IPS-NIHi7 (cell line): ENCODE data around the gene DNAJC7.

ENCODE experiments used
- DNase-seq: peaks from one replicate; pipeline ENCODE4 v3.0.0; 2012; ENCODE audit warnings: mixed read lengths; ENCODE audit errors: extremely low spot score

Gene DNAJC7

DNA sequence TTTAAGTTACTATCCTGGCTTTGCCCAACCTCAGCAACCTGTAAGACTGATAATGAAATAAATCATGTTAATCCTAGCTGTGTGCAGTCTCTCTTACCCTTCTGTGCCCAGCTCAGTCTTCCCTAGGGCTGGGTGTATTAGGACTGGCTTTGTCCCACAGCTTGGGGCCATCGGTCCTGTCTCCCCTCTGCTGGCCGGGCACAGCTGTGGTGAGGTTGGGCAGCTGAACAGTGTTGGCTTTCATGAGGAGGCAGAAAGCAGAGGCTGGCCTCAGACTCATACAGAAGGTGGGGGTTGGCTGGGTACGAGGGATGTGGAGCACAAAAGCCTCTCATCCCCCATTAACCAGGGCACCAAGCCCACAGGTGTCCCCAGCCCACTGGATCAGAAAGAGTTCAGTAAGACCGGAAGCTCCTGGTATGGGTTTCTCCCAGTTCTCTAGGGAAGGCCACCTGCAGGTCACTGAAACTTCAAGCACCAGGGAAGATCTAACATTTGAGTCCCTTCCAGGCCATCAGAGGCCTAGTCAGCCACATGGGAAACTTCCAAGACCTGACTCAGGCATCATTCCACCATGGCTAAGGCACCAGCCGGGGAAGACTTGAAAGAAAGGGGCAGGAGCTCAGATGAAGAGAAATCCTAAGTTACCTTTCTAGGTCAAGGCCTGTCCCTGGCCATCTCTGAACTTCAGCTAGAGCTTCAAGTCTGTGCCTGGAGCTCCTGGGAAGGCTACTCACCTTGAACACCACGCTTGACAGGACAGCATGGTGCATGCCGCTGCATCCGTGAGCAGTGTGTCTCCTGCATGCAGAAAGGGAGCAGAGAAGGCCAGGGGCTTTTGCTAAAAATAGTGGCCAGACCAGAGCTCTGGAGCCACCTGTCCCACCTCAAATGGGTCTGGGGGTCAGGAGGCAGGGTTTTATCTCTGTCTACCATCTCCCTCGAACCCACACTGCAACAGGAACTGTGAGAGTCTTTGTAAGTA is 41.8 kb downstream of the DNAJC7 start:
- no peak for DNase-seq

DNA sequence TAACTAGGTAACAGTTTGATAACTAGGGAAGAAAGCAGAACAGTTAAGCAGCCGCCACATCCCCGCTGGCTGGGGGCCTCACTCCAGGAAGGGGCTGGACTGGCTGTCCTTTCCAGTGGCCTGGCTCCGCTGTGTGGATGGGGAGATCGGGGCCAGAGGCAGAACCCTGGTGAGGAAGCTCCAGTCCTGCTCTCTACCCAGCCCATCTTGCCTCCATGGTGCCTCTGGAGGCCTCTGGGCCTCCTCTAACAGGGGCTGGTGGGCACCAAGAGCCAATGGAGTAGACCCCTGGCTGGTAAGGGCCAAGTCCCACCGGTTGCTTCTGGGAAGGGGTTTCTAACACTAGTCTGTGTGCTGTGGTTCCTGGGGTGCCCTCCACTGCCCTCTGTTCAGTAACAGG is 42.6 kb downstream of the DNAJC7 start:
- no peak for DNase-seq

DNA sequence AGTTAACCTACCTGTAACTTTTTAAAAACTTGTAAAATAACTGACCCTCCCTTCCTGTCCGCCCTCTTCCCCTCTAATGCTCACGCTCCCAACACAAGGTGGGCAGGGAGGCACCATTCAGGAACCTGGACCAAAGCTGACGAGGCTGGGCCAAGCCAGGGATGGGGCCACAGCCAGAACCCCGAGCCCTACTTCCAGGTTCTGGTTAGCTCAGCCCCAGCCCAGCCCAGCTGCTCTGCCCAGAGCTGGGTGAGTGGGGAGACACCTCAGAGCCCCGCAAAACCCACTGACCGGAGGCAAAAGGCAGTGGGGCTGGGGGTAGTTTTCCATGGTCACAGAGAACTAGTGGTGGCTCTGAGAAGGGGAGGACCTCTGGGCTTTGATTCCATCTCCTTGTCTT is 43.2 kb downstream of the DNAJC7 start:
- DNase-seq = no peak

DNA sequence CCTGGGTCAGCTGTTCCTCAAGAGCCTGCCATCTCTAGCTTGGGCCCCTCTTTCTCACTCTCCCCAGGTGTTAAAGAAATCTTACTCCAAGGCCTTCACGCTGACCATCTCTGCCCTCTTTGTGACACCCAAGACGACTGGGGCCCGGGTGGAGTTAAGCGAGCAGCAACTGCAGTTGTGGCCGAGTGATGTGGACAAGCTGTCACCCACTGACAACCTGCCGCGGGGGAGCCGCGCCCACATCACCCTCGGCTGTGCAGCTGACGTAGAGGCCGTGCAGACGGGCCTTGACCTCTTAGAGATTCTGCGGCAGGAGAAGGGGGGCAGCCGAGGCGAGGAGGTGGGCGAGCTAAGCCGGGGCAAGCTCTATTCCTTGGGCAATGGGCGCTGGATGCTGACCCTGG is 43.8 kb downstream of the DNAJC7 start:
- DNase-seq = no peak

DNA sequence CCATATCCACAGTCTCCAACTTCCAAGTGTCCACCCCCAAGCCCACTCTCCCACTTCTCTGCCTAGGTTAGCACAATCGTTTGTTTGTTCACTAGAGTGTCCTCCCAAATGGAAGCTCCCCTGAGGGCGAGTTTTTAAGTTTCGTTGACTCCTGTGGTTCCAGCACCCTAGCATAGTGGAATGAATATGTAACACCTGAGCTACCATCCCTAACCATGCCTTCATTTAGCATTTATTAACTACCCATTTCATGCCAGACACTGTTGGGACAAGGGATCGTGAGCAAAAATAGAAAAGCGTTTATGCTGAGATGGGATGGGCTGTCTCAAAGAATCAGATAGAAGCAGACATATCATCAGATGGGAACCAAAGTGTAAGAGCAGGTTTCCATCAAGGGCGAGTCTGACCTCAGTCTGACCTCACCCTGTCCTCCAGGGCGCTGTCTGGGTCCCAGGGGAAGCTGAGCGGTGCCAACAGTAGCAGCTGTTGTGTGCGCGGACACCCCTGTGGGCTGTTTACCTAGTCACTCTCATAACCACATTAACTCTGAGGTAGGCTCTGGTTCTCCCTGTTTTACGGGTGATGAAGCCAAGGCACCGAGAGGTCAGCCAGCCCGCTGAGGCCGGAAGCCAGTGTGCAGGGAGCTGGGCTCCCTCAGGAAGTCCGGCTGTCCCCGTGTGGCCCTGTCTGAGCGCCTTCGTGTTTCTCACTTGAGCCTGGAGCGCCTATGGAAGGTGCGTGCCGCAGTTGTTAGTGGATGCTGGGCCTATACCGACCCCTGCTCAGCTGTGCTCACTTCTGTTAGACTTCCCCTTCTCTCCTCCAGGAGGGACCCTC is 44.5 kb downstream of the DNAJC7 start:
- no peak for DNase-seq

DNA sequence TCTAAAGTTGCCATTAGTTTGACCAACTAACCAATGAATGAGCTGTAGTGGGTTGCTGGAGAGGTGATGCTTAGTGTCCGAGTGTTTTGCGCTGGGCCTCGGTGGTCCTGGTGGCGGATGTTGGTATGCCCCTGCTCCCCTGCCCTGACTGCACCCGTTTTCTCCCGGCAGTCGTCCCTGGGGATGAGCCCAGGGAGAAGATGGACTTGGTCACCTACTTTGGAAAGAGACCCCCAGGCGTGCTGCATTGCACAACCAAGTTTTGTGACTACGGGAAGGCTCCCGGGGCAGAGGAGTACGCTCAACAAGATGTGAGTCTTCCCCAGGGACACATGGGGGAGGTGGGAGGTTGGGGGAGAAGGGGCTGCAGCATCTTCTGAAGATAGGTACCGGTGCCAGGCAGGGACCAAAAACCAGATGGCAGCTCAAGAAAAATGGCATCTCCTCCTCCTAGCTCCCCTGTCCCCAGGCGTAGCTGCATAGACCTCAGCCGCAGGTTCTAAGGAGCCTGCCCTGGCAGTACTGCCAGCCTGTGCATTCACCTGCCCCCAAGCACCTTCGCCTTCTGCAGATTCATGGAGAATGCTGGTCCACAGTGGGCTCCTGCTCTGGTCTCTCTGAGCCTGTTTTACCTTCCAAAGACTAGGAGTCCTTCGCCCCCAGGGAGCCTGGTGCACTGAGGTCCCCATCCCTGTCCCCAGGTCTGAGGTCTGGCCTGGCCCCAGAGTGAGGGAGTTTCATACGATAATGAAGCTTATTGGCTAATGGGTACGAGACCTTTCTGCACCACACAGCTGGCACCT is 45.3 kb downstream of the DNAJC7 start:
- no peak for DNase-seq

DNA sequence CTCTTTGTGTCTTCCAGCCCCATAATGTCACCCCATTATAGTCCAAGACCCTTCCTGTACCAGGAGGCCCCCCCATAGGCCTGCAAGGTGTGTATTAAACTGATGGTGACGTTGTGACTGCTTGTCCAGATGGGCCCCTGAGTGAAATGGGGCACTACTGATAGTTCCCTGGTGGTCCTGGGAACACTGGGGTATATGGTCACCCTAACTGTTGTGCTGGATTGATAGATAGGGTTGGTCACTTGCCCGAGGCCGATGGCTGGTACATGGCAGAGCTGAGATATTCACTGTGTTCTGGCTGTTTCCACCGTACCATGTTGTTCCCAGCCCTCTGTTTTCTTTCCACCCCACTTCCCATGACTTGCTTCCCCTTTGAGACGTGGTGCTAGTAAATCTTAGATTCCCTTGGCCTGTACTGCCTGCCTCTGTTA is 46.3 kb downstream of the DNAJC7 start:
- no peak for DNase-seq

DNA sequence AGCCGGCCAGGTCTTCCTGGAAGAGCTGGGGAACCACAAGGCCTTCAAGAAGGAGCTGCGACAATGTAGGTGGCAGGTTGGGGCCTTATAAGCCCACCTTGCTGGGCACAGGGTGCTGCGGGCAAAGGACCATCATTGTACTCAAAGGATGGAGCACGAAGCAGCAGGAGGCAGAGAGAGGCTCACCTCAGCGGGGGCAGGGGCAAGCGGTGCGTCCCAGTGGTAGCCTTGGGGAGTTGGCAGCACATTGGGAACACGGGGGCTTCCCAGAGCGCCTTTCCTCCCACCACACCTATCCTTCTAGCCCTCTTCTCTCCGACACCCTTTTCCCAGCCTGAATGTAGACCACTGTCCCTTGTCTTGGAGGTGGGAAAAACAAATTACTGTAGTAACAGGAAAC is 48.6 kb downstream of the DNAJC7 start:
- DNase-seq = no peak

DNA sequence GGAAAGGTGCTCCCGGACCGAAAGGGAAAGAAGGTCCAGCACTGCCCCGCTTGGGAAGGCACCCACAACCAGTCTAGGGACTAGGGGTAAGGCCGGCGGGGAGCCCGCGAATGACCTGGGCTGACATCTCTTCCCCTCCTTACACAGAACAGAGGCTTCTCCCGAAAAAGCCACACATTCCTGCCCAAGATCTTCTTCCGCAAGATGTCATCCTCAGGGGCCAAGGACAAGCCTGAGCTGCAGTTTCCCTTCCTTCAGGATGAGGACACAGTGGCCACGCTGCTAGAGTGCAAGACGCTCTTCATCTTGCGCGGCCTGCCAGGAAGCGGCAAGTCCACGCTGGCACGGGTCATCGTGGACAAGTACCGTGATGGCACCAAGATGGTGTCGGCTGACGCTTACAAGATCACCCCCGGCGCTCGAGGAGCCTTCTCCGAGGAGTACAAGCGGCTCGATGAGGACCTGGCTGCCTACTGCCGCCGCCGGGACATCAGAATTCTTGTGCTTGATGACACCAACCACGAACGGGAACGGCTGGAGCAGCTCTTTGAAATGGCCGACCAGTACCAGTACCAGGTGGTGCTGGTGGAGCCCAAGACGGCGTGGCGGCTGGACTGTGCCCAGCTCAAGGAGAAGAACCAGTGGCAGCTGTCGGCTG is 49.2 kb downstream of the DNAJC7 start:
- no peak for DNase-seq

DNA sequence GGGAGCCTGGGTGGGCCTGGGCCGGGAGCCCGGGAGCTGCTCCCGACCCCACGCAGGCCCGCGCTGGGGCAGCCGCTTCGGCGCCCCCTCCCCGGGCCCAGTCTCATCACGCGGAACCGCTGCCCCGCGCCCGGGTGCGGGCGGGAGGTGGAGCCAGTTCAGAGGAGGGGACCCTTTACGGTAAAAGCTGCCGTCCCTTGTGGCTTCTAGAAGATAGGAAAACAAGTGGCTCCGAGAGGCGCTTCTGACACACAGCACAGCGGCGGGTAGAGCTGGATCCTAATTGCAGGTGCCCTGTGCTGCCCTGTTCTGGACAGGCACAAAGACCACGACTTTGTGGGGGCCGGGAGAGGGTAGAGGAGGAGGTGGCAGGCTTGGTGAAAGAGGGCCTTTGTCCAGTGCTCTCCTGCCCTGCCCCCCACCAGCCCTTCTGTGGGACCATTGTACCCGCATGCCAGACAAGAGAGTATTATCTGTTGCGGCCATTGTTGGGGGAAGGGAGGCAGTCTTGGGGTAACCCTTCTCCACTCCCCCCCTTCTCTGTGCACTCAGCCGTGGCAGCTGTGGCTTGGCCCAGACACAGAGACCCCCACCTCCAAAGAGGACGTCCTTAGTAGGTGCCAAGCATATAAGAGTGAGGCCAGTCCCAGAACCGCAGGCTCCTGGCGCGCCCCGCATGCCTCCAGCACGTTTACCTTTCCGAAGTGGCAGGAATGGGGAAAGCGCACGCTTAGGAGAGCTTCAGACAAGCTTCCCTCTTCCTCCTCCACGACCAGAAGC is 49.9 kb downstream of the DNAJC7 start:
- no peak for DNase-seq

DNA sequence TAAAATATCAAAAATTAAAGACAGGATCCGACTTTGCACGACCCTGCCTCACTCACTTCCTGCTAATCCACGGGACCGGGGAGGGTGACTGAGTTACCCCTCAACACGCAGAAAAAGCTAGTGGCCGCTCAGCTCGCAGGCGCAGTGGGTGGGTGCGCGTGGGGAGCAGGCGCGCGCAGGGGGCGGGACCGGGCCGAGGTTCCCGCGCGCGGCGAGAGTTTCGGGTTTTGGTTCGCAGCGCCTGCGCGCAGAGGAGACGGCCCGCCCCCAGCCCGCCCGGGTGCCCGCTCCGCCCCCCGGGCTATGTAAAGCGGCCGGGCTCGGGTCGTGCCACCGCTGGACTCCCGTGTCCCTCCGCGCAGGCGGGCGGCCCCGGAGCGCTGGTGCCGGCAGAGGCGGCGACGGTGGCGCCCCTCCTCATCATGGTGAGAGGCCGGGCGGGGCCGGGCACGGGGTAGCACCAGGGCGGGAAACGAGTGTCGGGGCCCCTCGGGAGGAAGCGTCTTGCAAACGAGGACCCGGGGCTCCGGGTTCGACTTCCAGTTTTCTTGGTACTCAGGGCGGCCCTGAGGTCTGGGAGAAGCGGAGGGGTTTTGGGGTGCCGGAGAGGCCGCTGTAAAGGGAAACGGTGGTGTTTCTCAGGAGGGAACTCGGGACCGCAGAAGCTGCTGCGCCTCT is 50.6 kb downstream of the DNAJC7 start, which contains the start of gene CNP:
Gene CNP, plus strand, starts transcription at position 333 of the 678 bp plus-strand sequence. Its CDS starts 90 bp downstream, at position 423.
- DNase-seq = peak; percentile 91

DNA sequence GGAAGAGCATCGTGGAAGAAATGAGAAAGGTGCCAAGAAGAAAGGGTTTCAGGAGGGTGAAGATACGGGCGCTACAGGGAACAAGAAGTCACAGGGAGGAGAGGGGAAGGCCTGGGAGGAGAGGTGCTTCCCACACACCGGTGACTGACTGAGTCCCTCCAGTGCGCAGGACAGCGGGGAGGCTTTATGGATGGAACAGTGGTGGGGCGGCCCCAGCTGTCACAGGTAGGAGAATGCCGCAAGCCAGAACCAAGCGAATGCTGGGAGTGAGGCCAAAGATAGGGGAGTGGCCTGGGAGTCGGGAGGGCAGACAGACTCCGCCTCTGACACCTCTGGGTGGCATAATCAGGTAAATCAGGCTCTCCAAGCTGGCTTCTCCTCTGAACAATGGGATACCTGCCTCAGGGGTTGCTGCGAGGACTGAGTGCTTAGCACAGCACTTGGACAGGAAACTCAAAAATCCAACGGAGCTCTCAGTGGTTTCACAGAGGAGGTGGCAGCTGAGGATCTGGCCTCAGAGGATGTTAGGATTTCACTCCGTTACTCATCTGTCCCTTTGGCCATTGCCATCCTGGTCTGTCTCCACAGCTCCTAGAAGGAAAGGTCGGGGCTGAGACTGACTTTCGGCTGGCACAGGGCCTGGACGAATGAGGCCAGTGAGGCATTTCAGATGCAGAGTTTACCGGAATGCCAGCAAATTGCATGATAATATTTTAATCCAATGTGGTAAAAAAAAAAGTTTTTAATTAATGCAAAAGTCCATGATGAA is 51.4 kb downstream of the DNAJC7 start:
- DNase-seq = peak; percentile 88

DNA sequence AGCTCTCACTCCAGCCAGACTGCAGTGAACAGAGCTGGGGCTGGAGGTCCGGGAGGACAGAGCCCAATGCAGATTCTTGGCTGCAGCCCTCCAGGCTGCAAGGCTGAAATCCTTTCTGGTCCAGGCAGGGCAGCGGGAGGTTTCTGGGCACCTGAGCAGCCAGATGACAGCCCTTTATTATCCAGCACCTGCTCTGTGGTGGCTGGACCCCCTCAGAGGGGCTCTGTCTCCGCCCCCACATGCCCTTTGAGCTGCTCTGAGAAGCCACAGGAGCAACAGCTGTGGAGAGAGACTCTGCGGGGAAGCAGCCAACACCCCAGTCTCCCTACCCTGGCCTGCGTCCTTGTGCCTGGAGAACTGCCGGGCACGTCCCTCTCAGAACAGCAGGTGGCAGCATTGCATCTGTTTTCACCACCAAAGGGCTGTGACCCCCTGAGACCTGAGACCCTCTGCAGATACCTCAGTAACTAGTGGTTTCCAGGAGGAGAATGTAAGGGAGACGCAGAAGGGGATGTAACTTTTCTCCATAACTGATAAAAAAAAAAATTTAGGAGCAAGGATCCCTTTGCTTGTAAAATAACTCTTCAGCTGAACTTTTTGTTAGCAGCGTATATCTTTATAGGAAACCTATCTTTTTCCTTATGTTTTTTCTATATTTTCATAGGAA is 54.3 kb downstream of the DNAJC7 start:
- peak; percentile 89 for DNase-seq

DNA sequence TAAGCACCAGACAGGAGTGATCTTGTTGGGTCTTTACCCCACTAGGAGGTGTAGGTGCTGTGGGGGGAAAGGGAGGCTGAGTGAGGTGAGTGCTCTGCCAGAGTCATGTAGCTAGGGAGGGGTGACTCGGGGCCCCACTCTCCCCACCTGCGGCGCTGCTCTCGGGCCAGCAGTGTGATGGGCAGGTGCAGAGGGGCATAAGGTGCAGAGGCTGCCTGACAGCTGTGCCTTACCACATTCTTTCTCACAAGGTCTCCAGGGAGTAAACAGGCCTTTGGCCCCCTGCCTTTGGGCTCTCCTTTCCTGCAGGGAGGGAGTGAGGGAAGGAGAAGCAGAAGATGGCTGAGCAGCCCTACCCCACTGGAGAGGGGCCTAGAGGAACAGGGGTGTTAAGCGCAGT is 55.1 kb downstream of the DNAJC7 start:
- DNase-seq = no peak

DNA sequence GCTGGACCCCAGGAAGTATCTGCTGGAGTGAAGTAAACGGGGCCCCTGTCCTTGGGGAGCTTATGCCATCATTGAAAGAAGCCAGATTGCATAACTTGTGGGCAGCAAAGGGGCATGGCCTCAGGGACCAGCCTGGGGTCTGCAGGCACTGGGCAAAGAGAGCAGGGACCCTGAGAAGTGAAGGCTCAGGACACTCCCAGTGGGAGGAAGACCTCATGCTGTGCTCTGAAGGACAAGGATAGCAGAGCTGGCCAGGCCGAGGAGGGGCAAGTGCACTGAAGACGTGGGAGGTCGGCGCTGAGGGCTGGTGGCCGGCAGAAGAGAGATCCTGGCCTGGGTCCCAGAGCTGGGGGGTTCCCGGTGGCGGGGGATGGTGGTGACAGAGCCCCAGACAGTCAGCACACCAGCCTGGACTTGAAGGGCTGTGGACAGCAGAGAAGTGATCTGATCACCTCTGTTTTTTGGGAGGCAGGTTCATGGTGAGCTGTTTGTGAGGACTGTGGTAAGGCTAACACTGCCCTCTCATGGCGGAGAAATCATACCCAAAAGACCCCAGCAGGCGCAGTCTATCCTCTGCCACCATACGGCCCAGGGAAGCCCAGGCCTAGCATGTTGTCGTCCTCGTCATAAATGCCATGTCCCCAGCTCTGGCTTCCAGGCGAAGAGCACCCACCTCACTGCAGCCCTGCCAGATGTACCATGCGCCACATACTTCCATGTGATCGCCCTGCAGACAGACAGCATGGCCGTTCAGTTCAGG is 57.7 kb downstream of the DNAJC7 start:
- DNase-seq = peak; percentile 81

DNA sequence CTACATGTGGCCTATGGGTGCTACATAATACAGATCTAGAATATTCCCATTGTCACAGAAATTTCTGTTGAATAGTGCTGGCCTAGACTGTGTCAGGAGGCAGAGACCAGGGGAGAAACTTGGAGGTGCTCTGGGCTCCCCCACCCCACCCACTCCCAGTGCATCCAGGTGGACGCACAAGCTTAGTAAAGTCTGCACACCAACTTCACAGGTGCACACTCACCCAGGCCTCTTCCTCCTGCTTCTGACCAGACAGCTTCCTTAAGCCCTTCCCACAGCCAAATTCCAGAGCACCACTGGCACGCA is 58.3 kb downstream of the DNAJC7 start:
- DNase-seq = no peak

DNA sequence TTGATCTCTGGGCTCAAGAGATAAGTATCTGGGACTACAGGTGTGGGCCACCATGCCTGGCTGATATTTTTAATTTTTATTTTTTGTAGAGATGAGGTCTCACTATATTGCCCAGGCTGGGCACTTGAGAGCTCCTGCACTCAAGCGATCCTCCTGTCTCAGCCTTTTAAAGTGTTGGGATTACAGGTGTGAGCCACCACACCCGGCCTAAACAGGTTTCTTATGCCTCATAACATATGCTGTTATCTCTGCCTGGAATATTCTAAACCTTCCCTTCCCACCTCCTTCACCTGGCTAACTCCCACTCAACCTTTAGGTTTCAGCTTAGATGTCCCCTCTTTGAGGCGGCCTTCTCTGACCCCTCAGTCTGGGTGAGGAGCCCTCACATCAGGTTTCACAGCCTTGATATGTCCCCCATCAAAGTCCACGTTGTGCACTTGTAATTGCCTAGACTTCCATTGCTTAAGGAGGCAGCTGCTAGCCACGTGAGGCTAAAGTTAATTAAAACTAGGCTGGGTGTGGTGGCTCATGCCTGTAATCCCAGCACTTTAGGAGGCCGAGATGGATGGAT is 59.3 kb downstream of the DNAJC7 start:
- no peak for DNase-seq
